ENCODE results near the gene LAPTM5.

The LAPTM5 gene

GRCh38 chr1:30706528-30706927 is 51.0 kb downstream of the LAPTM5 start:
- no peak for DNase-seq (ENCODE audit: low read depth, low spot score)
- TF ChIP-seq, protein P1, sequence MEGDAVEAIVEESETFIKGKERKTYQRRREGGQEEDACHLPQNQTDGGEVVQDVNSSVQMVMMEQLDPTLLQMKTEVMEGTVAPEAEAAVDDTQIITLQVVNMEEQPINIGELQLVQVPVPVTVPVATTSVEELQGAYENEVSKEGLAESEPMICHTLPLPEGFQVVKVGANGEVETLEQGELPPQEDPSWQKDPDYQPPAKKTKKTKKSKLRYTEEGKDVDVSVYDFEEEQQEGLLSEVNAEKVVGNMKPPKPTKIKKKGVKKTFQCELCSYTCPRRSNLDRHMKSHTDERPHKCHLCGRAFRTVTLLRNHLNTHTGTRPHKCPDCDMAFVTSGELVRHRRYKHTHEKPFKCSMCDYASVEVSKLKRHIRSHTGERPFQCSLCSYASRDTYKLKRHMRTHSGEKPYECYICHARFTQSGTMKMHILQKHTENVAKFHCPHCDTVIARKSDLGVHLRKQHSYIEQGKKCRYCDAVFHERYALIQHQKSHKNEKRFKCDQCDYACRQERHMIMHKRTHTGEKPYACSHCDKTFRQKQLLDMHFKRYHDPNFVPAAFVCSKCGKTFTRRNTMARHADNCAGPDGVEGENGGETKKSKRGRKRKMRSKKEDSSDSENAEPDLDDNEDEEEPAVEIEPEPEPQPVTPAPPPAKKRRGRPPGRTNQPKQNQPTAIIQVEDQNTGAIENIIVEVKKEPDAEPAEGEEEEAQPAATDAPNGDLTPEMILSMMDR (IDR thresholded peaks at IDR 0.05; ENCODE audit: low read depth, low read length) = no peak
- in situ Hi-C loops (cut with HindIII; ENCODE audit: low sequenced_read_pairs) = no loop called here
- H3K4me3 ChIP-seq (ENCODE audit: low read depth, low read length) = no peak overlapping the region

DNA sequence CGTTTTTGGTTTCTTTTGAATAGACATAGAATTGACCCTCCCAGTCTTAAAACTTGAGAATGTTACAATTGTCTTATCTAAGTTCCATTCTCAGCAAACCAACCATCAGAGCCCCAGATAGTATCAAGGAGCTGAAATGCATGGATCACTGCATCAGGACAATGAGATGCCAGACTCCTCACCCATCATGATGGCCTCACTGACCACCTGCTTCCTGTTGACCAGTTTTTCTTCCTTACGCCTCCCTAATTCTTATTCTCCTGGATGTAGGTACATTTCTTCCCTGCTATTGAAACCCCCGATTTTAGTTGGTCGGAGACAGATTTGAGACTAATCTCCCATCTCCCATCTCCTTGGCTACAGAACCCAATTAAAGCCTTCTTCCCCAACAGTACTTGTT is 51.9 kb downstream of the LAPTM5 start:
- no peak for DNase-seq (ENCODE audit: low read depth, low spot score)
- TF ChIP-seq, protein P1 (IDR thresholded peaks at IDR 0.05; ENCODE audit: low read depth, low read length) = no peak
- no peak overlapping the region for H3K4me3 ChIP-seq (ENCODE audit: low read depth, low read length)
- in situ Hi-C loops (cut with HindIII; ENCODE audit: low sequenced_read_pairs) = no loop called here

DNA sequence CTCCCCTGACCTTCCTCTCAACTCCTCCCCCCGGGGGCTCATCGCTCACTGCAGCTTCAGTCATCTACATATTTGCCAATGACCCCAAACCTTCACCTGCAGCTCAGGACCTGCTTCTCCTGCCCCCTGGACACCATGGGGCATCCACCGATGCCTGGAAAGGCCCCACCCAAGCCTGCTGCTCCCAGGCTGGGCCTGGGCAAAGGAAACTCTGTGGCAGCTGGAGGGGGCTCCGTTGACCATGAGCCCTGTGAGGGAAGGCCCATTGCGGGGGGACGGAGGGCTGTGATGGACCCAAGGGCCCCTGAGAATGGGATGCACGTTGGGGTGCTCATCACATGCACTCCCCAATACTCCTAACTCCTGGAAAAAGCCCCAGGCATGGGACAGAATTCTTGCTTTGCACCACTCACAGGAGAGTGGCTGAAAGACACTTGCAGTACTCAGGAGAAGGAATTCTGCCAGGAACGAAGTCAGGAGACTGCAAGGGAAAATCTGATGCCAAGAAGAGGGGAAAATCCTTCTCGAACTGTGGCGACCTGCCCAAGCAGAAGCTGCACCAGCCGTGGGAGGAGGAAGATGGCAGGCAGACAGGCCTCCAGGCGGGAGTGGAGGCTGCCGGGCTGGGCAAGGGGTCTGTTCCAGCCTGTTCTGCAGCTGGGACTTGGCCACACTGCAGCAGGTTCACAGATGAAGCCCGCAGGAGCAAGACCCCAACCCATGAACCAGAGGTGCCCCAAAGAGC is 52.6 kb downstream of the LAPTM5 start:
- TF ChIP-seq, protein P1 (IDR thresholded peaks at IDR 0.05; ENCODE audit: low read depth, low read length) = no peak
- no peak for DNase-seq (ENCODE audit: low read depth, low spot score)
- in situ Hi-C loops (cut with HindIII; ENCODE audit: low sequenced_read_pairs) = no loop called here
- H3K4me3 ChIP-seq (ENCODE audit: low read depth, low read length) = no peak overlapping the region

DNA sequence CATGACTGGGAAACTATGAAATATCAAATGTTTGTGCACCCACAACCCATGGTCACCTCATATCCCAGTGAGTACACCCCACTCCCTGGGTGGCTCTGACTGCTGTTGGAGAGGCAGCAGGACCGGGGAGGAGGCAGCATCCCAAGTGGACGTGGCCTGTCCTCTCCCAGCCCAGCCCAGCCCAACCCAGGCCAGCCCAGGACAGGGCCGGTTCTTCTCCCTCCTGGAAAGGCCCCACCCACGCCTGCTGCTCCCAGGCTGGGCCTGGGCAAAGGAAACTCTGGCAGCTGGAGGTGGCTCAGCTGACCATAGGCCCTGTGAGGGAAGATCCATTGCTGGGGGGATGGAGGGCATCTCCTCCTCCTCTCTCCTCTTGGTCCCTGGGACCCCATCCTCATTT is 53.3 kb downstream of the LAPTM5 start:
- in situ Hi-C loops (cut with HindIII; ENCODE audit: low sequenced_read_pairs) = no loop called here
- TF ChIP-seq, protein P1 (IDR thresholded peaks at IDR 0.05; ENCODE audit: low read depth, low read length) = no peak
- no peak for DNase-seq (ENCODE audit: low read depth, low spot score)

DNA sequence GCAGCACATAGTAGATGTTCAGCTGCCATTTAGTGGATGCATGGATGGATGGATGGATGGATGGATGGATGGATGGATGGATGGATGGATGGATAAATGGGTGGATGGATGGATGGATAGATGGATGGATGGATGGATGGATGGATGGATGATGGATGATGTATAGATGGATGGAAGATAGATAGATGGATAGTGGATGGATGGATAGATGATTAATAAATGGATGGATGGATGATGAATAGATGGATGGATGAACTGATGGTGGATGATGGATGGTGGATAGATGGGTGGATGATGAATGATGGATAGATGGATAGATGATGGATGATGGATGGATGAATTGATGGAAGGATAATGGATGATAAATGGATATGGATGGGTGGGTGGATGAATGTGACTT is 54.8 kb downstream of the LAPTM5 start:
- in situ Hi-C loops (cut with HindIII; ENCODE audit: low sequenced_read_pairs) = no loop called here
- TF ChIP-seq, protein P1 (IDR thresholded peaks at IDR 0.05; ENCODE audit: low read depth, low read length) = no peak
- no peak for DNase-seq (ENCODE audit: low read depth, low spot score)
- H3K4me3 ChIP-seq (ENCODE audit: low read depth, low read length) = no peak overlapping the region

More for the DNA sequence above, 53.3 kb downstream of the LAPTM5 start:
- no peak overlapping the region for H3K4me3 ChIP-seq (ENCODE audit: low read depth, low read length)

DNA sequence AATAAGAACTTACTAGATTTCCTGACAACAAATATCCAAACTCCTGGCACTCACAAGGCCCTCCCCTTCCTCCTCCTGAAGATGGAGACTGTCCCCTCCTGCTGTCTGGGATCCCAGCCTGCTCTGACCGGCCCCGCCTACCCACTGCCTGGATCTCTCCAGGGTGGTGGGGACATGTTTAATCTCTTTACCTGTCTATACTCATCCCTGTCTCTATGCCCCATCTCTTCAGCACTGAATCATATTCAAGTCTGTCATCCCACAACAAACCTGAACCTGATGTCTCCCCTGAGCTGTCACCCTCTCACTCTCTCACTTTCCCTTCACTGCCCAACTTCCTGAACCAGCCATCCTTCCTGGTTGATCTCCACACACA is 56.3 kb downstream of the LAPTM5 start:
- no peak for DNase-seq (ENCODE audit: low read depth, low spot score)
- no peak overlapping the region for H3K4me3 ChIP-seq (ENCODE audit: low read depth, low read length)
- TF ChIP-seq, protein P1 (IDR thresholded peaks at IDR 0.05; ENCODE audit: low read depth, low read length) = no peak
- in situ Hi-C loops (cut with HindIII; ENCODE audit: low sequenced_read_pairs) = no loop called here
